Measurements from ENCODE around the gene DUOXA1. TPM values are rescaled to one million over a fixed set of nuclear protein-coding genes. Genes with fewer than 3 reads are reported as not detected.
"Not testable (repeated sequence)": the region's sequence is repeated elsewhere in the genome, so short reads cannot be mapped to it uniquely, and the experiment has no call there.

DUOXA1 gene
- total RNA-seq, 2 donors from 2014 or later: 0.88 to 1.3 TPM

- H3K4me1 ChIP-seq: no peaks in the 10 kb centered on the region
- TF ChIP-seq CTCF (IDR thresholded peaks at IDR 0.05): no peak
- DNase-seq: no peak
- H3K9ac ChIP-seq (ENCODE audit: low read depth in 2 of 2, low read length in 2 of 2): no peak overlapping the region
- H3K9me3 ChIP-seq: no peaks in the 10 kb centered on the region
- H3K36me3 ChIP-seq: no peaks in the 10 kb centered on the region
- H3K4me3 ChIP-seq: no peak overlapping the region
- H3K27ac ChIP-seq: no peak overlapping the region
- intact Hi-C loops (cut with DNase I): no loop called here
- peaks cover 37% of the 10 kb centered on the region for H3K27me3 ChIP-seq
These were observed 19.3 kb downstream of the DUOXA1 start for GRCh38 chr15:45110256-45110820.

GRCh38 chr15:45107941-45108630 is 21.6 kb downstream of the DUOXA1 start:
- intact Hi-C loops (cut with DNase I): no loop called here
- Histone ChIP-seq H3K9ac (ENCODE audit: low read depth in 2 of 2, low read length in 2 of 2) (no peak overlapping the region), H3K27ac (no peak overlapping the region), H3K36me3 (no peaks in the 10 kb centered on the region), H3K27me3 (peaks cover 16% of the 10 kb centered on the region), H3K4me3 (no peak overlapping the region), H3K4me1 (no peaks in the 10 kb centered on the region), H3K9me3 (no peaks in the 10 kb centered on the region)
- no peak for DNase-seq
- no peak for TF ChIP-seq CTCF (IDR thresholded peaks at IDR 0.05)

GRCh38 chr15:45106002-45106790 is 23.5 kb downstream of the DUOXA1 start:
- H3K9ac ChIP-seq (ENCODE audit: low read depth in 2 of 2, low read length in 2 of 2): no peak overlapping the region
- no peak for DNase-seq
- no peaks in the 10 kb centered on the region for H3K9me3 ChIP-seq
- no peaks in the 10 kb centered on the region for H3K27me3 ChIP-seq
- H3K4me1 ChIP-seq: no peaks in the 10 kb centered on the region
- H3K36me3 ChIP-seq: no peaks in the 10 kb centered on the region
- no peak for TF ChIP-seq CTCF (IDR thresholded peaks at IDR 0.05)
- H3K27ac ChIP-seq: no peak overlapping the region
- intact Hi-C loops (cut with DNase I): no loop called here
- no peak overlapping the region for H3K4me3 ChIP-seq

- TF ChIP-seq CTCF (IDR thresholded peaks at IDR 0.05): no peak
- no peak overlapping the region for H3K9ac ChIP-seq (ENCODE audit: low read depth in 2 of 2, low read length in 2 of 2)
- no peaks in the 10 kb centered on the region for H3K9me3 ChIP-seq
- intact Hi-C loops (cut with DNase I): no loop called here
- H3K36me3 ChIP-seq: no peaks in the 10 kb centered on the region
- no peaks in the 10 kb centered on the region for H3K4me1 ChIP-seq
- DNase-seq: no peak
- H3K4me3 ChIP-seq: no peak overlapping the region
- H3K27ac ChIP-seq: no peak overlapping the region
- no peaks in the 10 kb centered on the region for H3K27me3 ChIP-seq
These were observed 24.1 kb downstream of the DUOXA1 start for GRCh38 chr15:45105586-45105985.

GRCh38 chr15:45104170-45104569 is 25.5 kb downstream of the DUOXA1 start:
- H3K36me3 ChIP-seq; intact Hi-C loops (cut with DNase I); H3K27ac ChIP-seq; H3K9ac ChIP-seq (ENCODE audit: low read depth in 2 of 2, low read length in 2 of 2); H3K4me1 ChIP-seq; H3K27me3 ChIP-seq; H3K4me3 ChIP-seq; DNase-seq; H3K9me3 ChIP-seq: not testable (repeated sequence)

GRCh38 chr15:45102226-45102625 is 27.5 kb downstream of the DUOXA1 start:
- DNase-seq: no peak
- intact Hi-C loops (cut with DNase I): no loop called here
- Histone ChIP-seq H3K27ac (no peak overlapping the region), H3K36me3 (no peaks in the 10 kb centered on the region), H3K9ac (ENCODE audit: low read depth in 2 of 2, low read length in 2 of 2) (no peak overlapping the region), H3K27me3 (no peaks in the 10 kb centered on the region), H3K9me3 (no peaks in the 10 kb centered on the region), H3K4me3 (no peak overlapping the region), H3K4me1 (no peaks in the 10 kb centered on the region)
- no peak for TF ChIP-seq CTCF (IDR thresholded peaks at IDR 0.05)

All from colonic mucosa (tissue), 4 donors.